Mucosa of rectum (tissue), 2 donors: ENCODE measurements around the gene PLPPR4.

Experiments used
- H3K27ac ChIP-seq, 2 donors: one replicate each; pipeline ENCODE4 v1.7.0; 2013; ENCODE audit warnings: inconsistent platforms in 2 of 2, low read depth in 2 of 2, low read length in 2 of 2
- H3K27me3 ChIP-seq, 2 donors: one replicate each; pipeline ENCODE4 v1.7.0; 2013; ENCODE audit warnings: low read length in 2 of 2; ENCODE audit not compliant: control insufficient read depth in 2 of 2, insufficient read depth in 2 of 2
- H3K36me3 ChIP-seq, 2 donors: one replicate each; pipeline ENCODE4 v1.7.0; 2013; ENCODE audit warnings: low read length in 2 of 2; ENCODE audit not compliant: control insufficient read depth in 2 of 2, insufficient read depth in 2 of 2
- H3K4me1 ChIP-seq, 2 donors: one replicate each; pipeline ENCODE4 v1.7.0; 2013; ENCODE audit warnings: low read length in 2 of 2, mild to moderate bottlenecking in 1 of 2; ENCODE audit not compliant: control insufficient read depth in 2 of 2, insufficient read depth in 2 of 2
- H3K4me3 ChIP-seq, 2 donors: one replicate each; pipeline ENCODE4 v1.7.0; 2013; ENCODE audit warnings: low read length in 2 of 2
- H3K9ac ChIP-seq, 2 donors: one replicate each; pipeline ENCODE4 v1.7.0; 2013; ENCODE audit warnings: low read length in 2 of 2, low read depth in 1 of 2, mild to moderate bottlenecking in 1 of 2
- H3K9me3 ChIP-seq, 2 donors: one replicate each; pipeline ENCODE4 v1.7.0; 2013; ENCODE audit warnings: low read length in 2 of 2; ENCODE audit not compliant: control insufficient read depth in 2 of 2
- donor health status: healthy.
- donor health status: Normal muscosa, but diverticular disease.

The PLPPR4 gene

DNA sequence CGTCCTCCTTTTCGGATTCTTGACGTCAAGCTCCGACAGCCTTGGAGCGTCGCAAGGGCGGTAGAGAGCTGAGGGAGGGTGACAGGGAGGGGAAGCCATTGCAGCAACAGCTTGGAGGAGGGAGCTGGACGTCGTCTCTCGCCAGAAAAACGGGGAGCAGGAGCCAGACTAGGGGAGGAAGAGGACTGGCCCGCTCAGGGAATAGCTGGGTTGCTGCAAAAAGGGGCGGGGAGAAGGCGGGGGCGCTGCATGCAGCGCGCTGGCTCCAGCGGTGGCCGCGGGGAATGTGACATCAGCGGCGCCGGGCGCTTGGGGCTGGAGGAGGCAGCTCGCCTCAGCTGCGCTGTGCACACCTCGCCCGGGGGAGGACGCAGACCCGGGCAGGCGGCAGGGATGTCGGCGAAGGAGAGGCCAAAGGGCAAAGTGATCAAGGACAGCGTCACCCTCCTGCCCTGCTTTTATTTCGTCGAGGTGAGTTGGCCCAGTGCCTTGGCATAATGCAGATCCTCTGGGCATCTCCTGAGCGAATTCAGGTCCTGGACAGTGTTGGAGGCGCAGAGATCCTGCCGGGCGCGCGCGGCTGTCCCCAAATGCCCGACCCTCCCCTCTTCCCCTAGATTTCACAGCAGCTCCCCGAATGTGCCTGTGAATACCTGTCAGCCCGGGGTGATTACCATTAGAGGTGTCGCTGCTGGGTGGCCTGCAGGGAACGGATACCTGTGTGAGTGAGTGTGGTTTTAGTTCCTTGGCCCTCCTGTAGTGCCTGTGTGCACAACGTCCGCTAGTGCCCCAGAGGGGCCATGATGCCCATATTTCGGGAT is at the start of gene PLPPR4:
TSS of gene PLPPR4 (plus strand) at position 292 of the 821 bp plus-strand sequence. CDS start at position 394, 102 bp downstream.
- no peaks in the 10 kb centered on the region for H3K9me3 ChIP-seq

GRCh38 chr1:99216956-99217355 is 47.3 kb upstream of the PLPPR4 start:
- Histone ChIP-seq H3K4me3 (no peak overlapping the region), H3K36me3 (no peaks in the 10 kb centered on the region), H3K4me1 (no peaks in the 10 kb centered on the region), H3K27ac (no peak overlapping the region), H3K9ac (no peak overlapping the region), H3K27me3 (no peaks in the 10 kb centered on the region), H3K9me3 (no peaks in the 10 kb centered on the region)

More for the DNA sequence above, at the start of gene PLPPR4:
- Histone ChIP-seq H3K36me3 (no peaks in the 10 kb centered on the region), H3K27ac (no peak within 1 kb of the TSS), H3K9ac (no peak within 1 kb of the TSS), H3K4me1 (peaks cover 3 to 7% of the 10 kb centered on the region in 2 donors), H3K27me3 (peaks cover 0 to 15% of the 10 kb centered on the region in 2 donors), H3K4me3 (peak within 1 kb of the TSS; percentile 53 to 56)

DNA sequence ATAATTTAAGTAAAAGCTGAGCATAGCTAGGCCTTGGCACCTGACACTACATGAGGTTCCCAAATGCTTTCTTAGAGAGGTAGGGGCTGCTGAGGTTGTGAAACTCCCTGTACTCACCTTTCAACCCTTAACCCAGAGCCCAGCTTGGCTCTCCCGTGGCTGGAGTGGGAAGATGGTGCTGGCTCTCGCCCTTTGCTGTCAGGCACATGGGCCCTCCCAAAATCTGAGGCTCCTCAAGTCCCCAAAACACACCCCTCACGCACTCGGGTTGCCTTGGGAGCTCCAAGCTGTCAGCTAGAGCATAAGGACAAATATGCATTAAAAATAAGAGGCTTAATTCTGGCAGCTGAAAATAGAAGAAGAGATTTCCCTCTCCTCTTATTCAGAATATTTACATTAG is 46.7 kb upstream of the PLPPR4 start:
- Histone ChIP-seq H3K27me3 (no peaks in the 10 kb centered on the region), H3K9me3 (no peaks in the 10 kb centered on the region), H3K36me3 (no peaks in the 10 kb centered on the region), H3K4me3 (no peak overlapping the region), H3K9ac (no peak overlapping the region), H3K27ac (no peak overlapping the region), H3K4me1 (no peaks in the 10 kb centered on the region)

GRCh38 chr1:99218572-99218971 is 45.7 kb upstream of the PLPPR4 start:
- Histone ChIP-seq H3K4me3 (no peak overlapping the region), H3K36me3 (no peaks in the 10 kb centered on the region), H3K9ac (no peak overlapping the region), H3K4me1 (no peaks in the 10 kb centered on the region), H3K27me3 (no peaks in the 10 kb centered on the region), H3K9me3 (no peaks in the 10 kb centered on the region), H3K27ac (no peak overlapping the region)

GRCh38 chr1:99218999-99219398 is 45.3 kb upstream of the PLPPR4 start:
- no peaks in the 10 kb centered on the region for H3K4me1 ChIP-seq
- no peak overlapping the region for H3K4me3 ChIP-seq
- no peaks in the 10 kb centered on the region for H3K36me3 ChIP-seq
- no peaks in the 10 kb centered on the region for H3K9me3 ChIP-seq
- no peaks in the 10 kb centered on the region for H3K27me3 ChIP-seq
- no peak overlapping the region for H3K9ac ChIP-seq
- no peak overlapping the region for H3K27ac ChIP-seq

DNA sequence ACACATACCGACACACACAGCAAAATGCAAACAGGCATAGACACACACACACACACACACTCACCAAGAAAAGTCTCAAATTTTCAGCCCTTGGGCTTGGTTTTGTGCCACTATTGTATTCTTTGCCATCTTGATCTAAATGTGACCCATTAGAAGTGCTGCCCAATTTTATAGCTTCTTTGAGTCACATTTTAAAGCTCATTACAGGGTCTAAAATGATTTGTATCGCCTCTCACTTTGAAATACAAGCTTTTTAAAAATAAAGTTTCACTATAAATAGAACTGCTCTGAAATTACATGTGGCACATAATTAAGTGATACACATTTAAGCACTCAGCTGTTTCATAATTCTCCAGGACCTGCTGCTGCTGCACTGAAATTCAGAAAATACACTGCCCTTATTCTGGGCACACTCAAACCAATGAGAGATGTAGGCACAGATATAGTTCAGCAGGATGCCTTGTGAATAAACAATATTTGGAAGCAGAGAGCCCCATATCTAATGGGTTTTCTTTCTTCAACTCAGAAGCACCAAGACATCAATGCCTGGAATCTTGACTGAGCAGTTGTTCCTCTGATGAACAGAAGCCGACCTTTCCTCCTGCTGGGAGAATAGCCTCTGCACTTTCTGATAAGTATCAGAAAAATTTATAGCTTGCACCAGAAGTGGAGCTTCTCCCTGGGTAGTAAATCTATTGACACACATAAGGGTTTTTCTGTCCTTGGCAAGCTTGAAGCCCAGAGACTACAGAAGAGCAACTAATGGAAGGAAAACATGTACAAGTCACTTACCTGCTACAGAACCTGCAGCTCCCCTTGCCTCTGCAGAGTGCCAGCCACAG is 37.0 kb upstream of the PLPPR4 start:
- Histone ChIP-seq H3K9ac (no peak overlapping the region), H3K9me3 (no peaks in the 10 kb centered on the region), H3K36me3 (no peaks in the 10 kb centered on the region), H3K27ac (no peak overlapping the region), H3K4me3 (no peak overlapping the region), H3K27me3 (no peaks in the 10 kb centered on the region), H3K4me1 (no peaks in the 10 kb centered on the region)

DNA sequence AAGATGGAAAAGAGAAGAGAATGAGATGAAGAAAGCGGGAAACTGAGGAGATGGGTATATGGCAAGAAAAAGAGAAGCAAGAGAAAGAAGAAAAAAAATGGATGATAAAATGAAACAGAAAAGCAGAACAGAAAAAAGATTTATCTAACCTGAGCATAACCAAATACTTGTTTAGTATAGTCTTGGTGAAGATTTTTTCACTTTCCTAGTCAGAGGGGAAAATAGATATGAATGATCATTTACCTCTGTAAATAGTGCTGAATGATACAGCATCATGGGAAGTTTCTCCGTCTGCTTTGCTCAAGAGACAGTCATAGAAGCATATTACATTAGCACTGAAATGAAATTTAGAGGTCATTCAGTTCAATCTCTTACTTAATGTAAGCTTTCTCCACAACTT is 36.1 kb upstream of the PLPPR4 start:
- H3K27ac ChIP-seq = no peak overlapping the region

GRCh38 chr1:99229122-99229521 is 35.2 kb upstream of the PLPPR4 start:
- H3K27ac ChIP-seq = no peak overlapping the region
- no peaks in the 10 kb centered on the region for H3K36me3 ChIP-seq
- H3K4me1 ChIP-seq = no peaks in the 10 kb centered on the region
- H3K9me3 ChIP-seq = no peaks in the 10 kb centered on the region
- no peaks in the 10 kb centered on the region for H3K27me3 ChIP-seq
- no peak overlapping the region for H3K9ac ChIP-seq
- H3K4me3 ChIP-seq = no peak overlapping the region

More for the DNA sequence above, 36.1 kb upstream of the PLPPR4 start:
- Histone ChIP-seq H3K27me3 (no peaks in the 10 kb centered on the region), H3K9me3 (no peaks in the 10 kb centered on the region), H3K4me3 (no peak overlapping the region), H3K4me1 (no peaks in the 10 kb centered on the region), H3K36me3 (no peaks in the 10 kb centered on the region), H3K9ac (no peak overlapping the region)

GRCh38 chr1:99230695-99231094 is 33.6 kb upstream of the PLPPR4 start:
- no peaks in the 10 kb centered on the region for H3K27me3 ChIP-seq
- no peaks in the 10 kb centered on the region for H3K4me1 ChIP-seq
- H3K9me3 ChIP-seq = no peaks in the 10 kb centered on the region
- no peaks in the 10 kb centered on the region for H3K36me3 ChIP-seq
- H3K4me3 ChIP-seq = no peak overlapping the region
- no peak overlapping the region for H3K9ac ChIP-seq
- H3K27ac ChIP-seq = no peak overlapping the region

DNA sequence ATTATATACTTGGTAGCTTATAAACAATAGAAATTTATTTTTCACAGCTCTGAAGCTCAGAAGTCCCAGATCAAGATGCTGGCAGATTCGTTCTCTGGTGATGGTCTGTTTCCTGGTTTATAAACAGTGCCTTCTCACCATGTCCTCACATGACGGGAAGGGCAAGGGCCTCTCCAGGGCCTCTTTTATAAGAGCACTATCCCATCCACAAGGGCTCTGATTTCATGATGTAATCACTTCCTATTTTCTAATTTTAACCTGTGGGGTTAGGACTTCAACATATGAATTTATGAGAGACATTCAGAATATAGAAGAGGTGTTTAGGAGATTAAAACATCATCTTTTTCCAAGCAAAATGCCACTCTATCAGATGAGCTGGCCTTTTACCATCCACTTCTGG is 32.1 kb upstream of the PLPPR4 start:
- Histone ChIP-seq H3K9me3 (no peaks in the 10 kb centered on the region), H3K4me3 (no peak overlapping the region), H3K27me3 (no peaks in the 10 kb centered on the region), H3K27ac (no peak overlapping the region), H3K36me3 (no peaks in the 10 kb centered on the region), H3K9ac (no peak overlapping the region), H3K4me1 (no peaks in the 10 kb centered on the region)
